Calu3 (cell line): ENCODE results near the gene FPR2. TPM values are rescaled to one million over a fixed set of nuclear protein-coding genes. Genes with fewer than 3 reads are reported as not detected.

Source experiments
- BruUV-seq: library from RNA; stranded (reverse); fragments of 400-500 nt; replicated peaks from 2 replicates; lab custom pipeline; 2021; lab: Mats Ljungman, UMichigan
- CTCF ChIA-PET: fragments of 300-600 bp; sonication (Branson Sonifier 250); formaldehyde crosslinking; loops from one replicate; lab custom pipeline; 2022; ENCODE audit warnings: antibody characterized with exemption; lab: Charles Lee
- DNase-seq: peaks from one replicate; pipeline ENCODE4 v3.0.0; 2022
- H3K27ac Mint-ChIP-seq: one replicate; pipeline ENCODE4 v1.8.0; 2022; ENCODE audit warnings: mixed read lengths; ENCODE audit not compliant: unreplicated experiment
- H3K27me3 Mint-ChIP-seq: one replicate; pipeline ENCODE4 v1.8.0; 2022; ENCODE audit warnings: mixed read lengths; ENCODE audit not compliant: unreplicated experiment
- H3K36me3 Mint-ChIP-seq: one replicate; pipeline ENCODE4 v1.8.0; 2022; ENCODE audit warnings: mild to moderate bottlenecking, moderate library complexity, mixed read lengths; ENCODE audit not compliant: insufficient read depth, unreplicated experiment
- H3K4me1 Mint-ChIP-seq: one replicate; pipeline ENCODE4 v1.8.0; 2022; ENCODE audit warnings: mild to moderate bottlenecking, low read depth, mixed read lengths; ENCODE audit not compliant: unreplicated experiment
- H3K4me3 Mint-ChIP-seq: one replicate; pipeline ENCODE4 v1.8.0; 2022; ENCODE audit warnings: mild to moderate bottlenecking, low read depth, moderate library complexity, mixed read lengths; ENCODE audit not compliant: unreplicated experiment
- H3K9me3 Mint-ChIP-seq: one replicate; pipeline ENCODE4 v1.8.0; 2022; ENCODE audit warnings: low read depth, mixed read lengths; ENCODE audit not compliant: unreplicated experiment
- CTCF ChIP-seq: fragments of 200-600 bp; IDR thresholded peaks from one replicate; pipeline ENCODE4 v1.8.0; 2022; ENCODE audit warnings: antibody characterized with exemption; ENCODE audit not compliant: unreplicated experiment
- intact Hi-C: fragments of 100-400 bp; cut with micrococcal nuclease; formaldehyde crosslinking; loops from one replicate; pipeline ENCODE4 v1.10.0; 2022; ENCODE audit not compliant: unreplicated experiment
- total RNA-seq: library from RNA; stranded (reverse); gene quantifications from 2 replicates; pipeline ENCODE4 v1.2.3, GENCODE V29; 2022

The FPR2 gene
- total RNA-seq, 1 experiment from 2014 or later: not detected

GRCh38 chr19:51807111-51807701 is 46.2 kb downstream of the FPR2 start:
- no peaks in the 10 kb centered on the region for H3K27me3 Mint-ChIP-seq
- no peak for DNase-seq
- H3K9me3 Mint-ChIP-seq: peaks cover 17% of the 10 kb centered on the region
- no peak overlapping the region for H3K4me3 Mint-ChIP-seq
- no peak for TF ChIP-seq CTCF
- BruUV-seq: no TSS peak
- H3K36me3 Mint-ChIP-seq: no peaks in the 10 kb centered on the region
- intact Hi-C loops: no loop called here
- no peaks in the 10 kb centered on the region for H3K4me1 Mint-ChIP-seq
- CTCF ChIA-PET: no interaction called here
- no peak overlapping the region for H3K27ac Mint-ChIP-seq

- no peak for DNase-seq
- no TSS peak for BruUV-seq
- Mint-ChIP-seq H3K4me1 (no peaks in the 10 kb centered on the region), H3K36me3 (no peaks in the 10 kb centered on the region), H3K4me3 (no peak overlapping the region), H3K27me3 (no peaks in the 10 kb centered on the region), H3K27ac (no peak overlapping the region), H3K9me3 (peaks cover 17% of the 10 kb centered on the region)
- intact Hi-C loops: no loop called here
- CTCF ChIA-PET: no interaction called here
- TF ChIP-seq CTCF: no peak
Measured at GRCh38 chr19:51807925-51808324, 46.9 kb downstream of the FPR2 start.

GRCh38 chr19:51808333-51808986 is 47.5 kb downstream of the FPR2 start:
- peaks cover 17% of the 10 kb centered on the region for H3K9me3 Mint-ChIP-seq
- H3K27ac Mint-ChIP-seq: no peak overlapping the region
- BruUV-seq: no TSS peak
- no peak overlapping the region for H3K4me3 Mint-ChIP-seq
- H3K4me1 Mint-ChIP-seq: no peaks in the 10 kb centered on the region
- DNase-seq: no peak
- no peaks in the 10 kb centered on the region for H3K27me3 Mint-ChIP-seq
- intact Hi-C loops: no loop called here
- no peaks in the 10 kb centered on the region for H3K36me3 Mint-ChIP-seq
- CTCF ChIA-PET: interaction anchor here (1.0 kb wide), 1 partner anchor 9 kb away, joined by 3 read pairs; no protein-coding TSS in a partner anchor
- TF ChIP-seq CTCF: no peak

GRCh38 chr19:51809787-51810186 is 48.8 kb downstream of the FPR2 start:
- intact Hi-C loops: loop anchor here (5.0 kb wide), 1 partner anchor 428 kb away; no protein-coding TSS in a partner anchor
- TF ChIP-seq CTCF: no peak
- CTCF ChIA-PET: no interaction called here
- no peak overlapping the region for H3K4me3 Mint-ChIP-seq
- H3K4me1 Mint-ChIP-seq: no peaks in the 10 kb centered on the region
- DNase-seq: peak; percentile 7
- H3K9me3 Mint-ChIP-seq: peaks cover 14% of the 10 kb centered on the region
- H3K36me3 Mint-ChIP-seq: no peaks in the 10 kb centered on the region
- H3K27me3 Mint-ChIP-seq: no peaks in the 10 kb centered on the region
- H3K27ac Mint-ChIP-seq: no peak overlapping the region
- BruUV-seq: no TSS peak
